ENCODE measurements around the gene TMEM38B. TPM values are rescaled to one million over a fixed set of nuclear protein-coding genes. Genes with fewer than 3 reads are reported as not detected.

TMEM38B gene
- total and polyA plus RNA-seq, 2 of the 8 experiments (the other 6 are each of a cell fraction or from before 2014, with no cell fraction given): 10.6 to 12.4 TPM

- POLR2A ChIA-PET (ENCODE audit: partially characterized antibody): no interaction called here
- H3K4me2 ChIP-seq (ENCODE audit: insufficient read depth in 1 of 2, low read depth in 2 of 2, low read length in 2 of 2): no peak overlapping the region
- H2BK5ac ChIP-seq (ENCODE audit: low read depth, low read length): no peak overlapping the region
- no peaks in the 10 kb centered on the region for H3K79me1 ChIP-seq (ENCODE audit: low read depth, low read length)
- H2BK12ac ChIP-seq (ENCODE audit: low read depth, low read length): no peak overlapping the region
- H2AFZ ChIP-seq (ENCODE audit: low read length): no peak overlapping the region
- H2BK120ac ChIP-seq (replicated peaks; ENCODE audit: low read depth, low read length): no peak overlapping the region
- H3K14ac ChIP-seq (ENCODE audit: insufficient read length): no peak overlapping the region
- peaks cover 10 to 31% (median 16%) of the 10 kb centered on the region in 4 experiments; a peak in 6 of 7 replicates for H3K27me3 ChIP-seq (replicated peaks in 1 of 4; ENCODE audit: control insufficient read depth in 3 of 4, extremely low read depth in 1 of 4, insufficient read depth in 3 of 4, low read length in 3 of 4)
- peaks cover 3% of the 10 kb centered on the region; the same call in 1 of the 2 replicates for H3K23me2 ChIP-seq (ENCODE audit: low read depth, low read length)
- peaks cover 0 to 4% (median under 1%) of the 10 kb centered on the region in 4 experiments; a peak in 3 of 7 replicates for H3K4me1 ChIP-seq (replicated peaks in 1 of 4; ENCODE audit: control insufficient read depth in 3 of 4, insufficient read depth in 4 of 4, low read length in 3 of 4)
- no peak overlapping the region for H3K9ac ChIP-seq (replicated peaks in 1 of 4; ENCODE audit: extremely low read depth in 1 of 4, low read depth in 3 of 4, low read length in 3 of 4)
- no peaks in the 10 kb centered on the region; a peak in 1 of 8 replicates for H3K36me3 ChIP-seq (ENCODE audit: control insufficient read depth in 2 of 4, insufficient read depth in 4 of 4, low read length in 3 of 4)
- H4K91ac ChIP-seq (replicated peaks; ENCODE audit: insufficient read length, low read length): no peak overlapping the region
- no peaks in the 10 kb centered on the region for H4K20me1 ChIP-seq (replicated peaks in 1 of 2; ENCODE audit: control insufficient read depth in 1 of 2, insufficient read depth in 2 of 2, low read length in 2 of 2)
- H4K5ac ChIP-seq (ENCODE audit: insufficient read length, low read depth, low read length): no peak overlapping the region
- no peak for FAIRE-seq
- H3K4ac ChIP-seq (replicated peaks; ENCODE audit: insufficient read length, low read depth, low read length): no peak overlapping the region
- no peak overlapping the region for H2BK20ac ChIP-seq (ENCODE audit: low read length)
- no peak overlapping the region for H2AK5ac ChIP-seq (ENCODE audit: low read depth, low read length)
- H3K18ac ChIP-seq (ENCODE audit: extremely low read depth, low read length): no peak overlapping the region
- no peak overlapping the region for H2BK15ac ChIP-seq (ENCODE audit: low read length)
- no peaks in the 10 kb centered on the region for H3K9me3 ChIP-seq (ENCODE audit: insufficient read depth in 2 of 2, low read depth in 1 of 2, low read length in 1 of 2)
- H4K8ac ChIP-seq (ENCODE audit: extremely low read depth, insufficient read depth, low read length): no peak overlapping the region; the same call in 1 of the 2 replicates
- H3K79me2 ChIP-seq (ENCODE audit: control insufficient read depth in 1 of 2, insufficient read depth in 2 of 2, low read length in 2 of 2): no peaks in the 10 kb centered on the region
- no peak overlapping the region for H3K4me3 ChIP-seq (ENCODE audit: extremely low read depth in 1 of 4, insufficient read depth in 2 of 4, low read depth in 3 of 4, low read length in 4 of 4)
- H3K56ac ChIP-seq (replicated peaks; ENCODE audit: insufficient read length, low read depth, low read length): no peak overlapping the region
- CTCF ChIA-PET (ENCODE audit: partially characterized antibody): interaction anchor here (1.0 to 2.1 kb wide), 2 partner anchors 23 to 30 kb away, joined by 3 to 8 read pairs; no protein-coding TSS in a partner anchor
- peak overlapping the region; percentile 4 for H3K23ac ChIP-seq (ENCODE audit: insufficient read length)
- H3K27ac ChIP-seq (ENCODE audit: low read depth, low read length): no peak overlapping the region
- WGBS, 2 experiments (ENCODE audit: extremely low coverage in 1 of 2, insufficient coverage in 1 of 2, insufficient read length in 1 of 2, insufficient replicate concordance in 2 of 2, low coverage in 1 of 2, low lambda C conversion rate in 2 of 2, missing lambda C conversion rate in 1 of 2): 90% methylated on average over 4 of the region's 4 CpGs; no CpG with 5 or more reads in 1 of the 2 experiments
- DNase-seq (ENCODE audit: low read depth in 1 of 2, low spot score in 2 of 2): no peak
- TF ChIP-seq HDAC2 (IDR thresholded peaks at IDR 0.05; ENCODE audit: borderline replicate concordance in 1 of 2, low read depth in 2 of 2, low read length in 2 of 2) (no peak), RFX5 (IDR thresholded peaks at IDR 0.05; ENCODE audit: borderline replicate concordance, low read depth, low read length) (no peak), SIRT6 (IDR thresholded peaks at IDR 0.05; ENCODE audit: low read length) (no peak), HDAC6 (IDR thresholded peaks at IDR 0.05; ENCODE audit: low read depth, low read length) (no peak), CBX8 (IDR thresholded peaks at IDR 0.05; ENCODE audit: borderline replicate concordance, low read depth, low read length) (no peak), CHD1 (IDR thresholded peaks at IDR 0.05; ENCODE audit: low read depth, low read length) (no peak), USF2 (IDR thresholded peaks at IDR 0.05; ENCODE audit: low read length) (no peak), FOSL1 (IDR thresholded peaks at IDR 0.05; ENCODE audit: insufficient read depth, low read depth, low read length) (no peak), SIN3A (conservative IDR thresholded peaks at IDR 0.05 in 1 of 2, IDR thresholded peaks at IDR 0.05 in 1 of 2; ENCODE audit: low read depth in 1 of 2, low read length in 2 of 2) (no peak), CEBPB (IDR thresholded peaks at IDR 0.05; ENCODE audit: low read depth, low read length) (no peak), TBP (IDR thresholded peaks at IDR 0.05; ENCODE audit: low read depth, low read length) (no peak), SP2 (IDR thresholded peaks at IDR 0.05; ENCODE audit: low read length) (no peak), YY1 (IDR thresholded peaks at IDR 0.05; ENCODE audit: low read depth, low read length) (no peak)
Measured at GRCh38 chr9:105661011-105661410, 33.3 kb upstream of the TMEM38B start.
